ENCODE data around the gene HERC2.
"Not testable (repeated sequence)": the region's sequence is repeated elsewhere in the genome, so short reads cannot be mapped to it uniquely, and the experiment has no call there.

The HERC2 gene

GRCh38 chr15:28190391-28191174 lies 131.4 kb downstream of the HERC2 start:
- DNase-seq (ENCODE audit: insufficient read length, low spot score) (no peak), FAIRE-seq (no peak)

- DNase-seq (ENCODE audit: insufficient read length, low spot score) (no peak), FAIRE-seq (no peak)
These were observed 136.7 kb downstream of the HERC2 start for GRCh38 chr15:28185148-28185895.

GRCh38 chr15:28184166-28184565 lies 137.8 kb downstream of the HERC2 start:
- no peak for DNase-seq (ENCODE audit: insufficient read length, low spot score)
- FAIRE-seq = no peak

- DNase-seq (ENCODE audit: insufficient read length, low spot score) (no peak), FAIRE-seq (no peak)
These were observed 139.2 kb downstream of the HERC2 start for GRCh38 chr15:28182731-28183130.

GRCh38 chr15:28182216-28182615 lies 139.8 kb downstream of the HERC2 start:
- FAIRE-seq = no peak
- no peak for DNase-seq (ENCODE audit: insufficient read length, low spot score)

- FAIRE-seq (no peak), DNase-seq (ENCODE audit: insufficient read length, low spot score) (no peak)
These were observed 140.6 kb downstream of the HERC2 start for GRCh38 chr15:28181366-28181765.

GRCh38 chr15:28179270-28179669 lies 142.7 kb downstream of the HERC2 start:
- FAIRE-seq (no peak), DNase-seq (ENCODE audit: insufficient read length, low spot score) (no peak)

GRCh38 chr15:28178727-28179126 lies 143.3 kb downstream of the HERC2 start:
- FAIRE-seq (no peak), DNase-seq (ENCODE audit: insufficient read length, low spot score) (no peak)

GRCh38 chr15:28178290-28178689 lies 143.7 kb downstream of the HERC2 start:
- FAIRE-seq (no peak), DNase-seq (ENCODE audit: insufficient read length, low spot score) (no peak)

- FAIRE-seq (no peak), DNase-seq (ENCODE audit: insufficient read length, low spot score) (no peak)
These were observed 152.6 kb downstream of the HERC2 start for GRCh38 chr15:28169366-28169765.

- DNase-seq (ENCODE audit: insufficient read length, low spot score); FAIRE-seq: not testable (repeated sequence)
These were observed 153.4 kb downstream of the HERC2 start for GRCh38 chr15:28168405-28169121.

- FAIRE-seq (no peak), DNase-seq (ENCODE audit: insufficient read length, low spot score) (no peak)
These were observed 154.9 kb downstream of the HERC2 start for GRCh38 chr15:28167042-28167441.

- no peak for FAIRE-seq
- no peak for DNase-seq (ENCODE audit: insufficient read length, low spot score)
These were observed 156.2 kb downstream of the HERC2 start for GRCh38 chr15:28165791-28166190.

GRCh38 chr15:28164876-28165275 lies 157.1 kb downstream of the HERC2 start:
- DNase-seq (ENCODE audit: insufficient read length, low spot score) = no peak
- FAIRE-seq = no peak

GRCh38 chr15:28154283-28154682 lies 167.7 kb downstream of the HERC2 start:
- FAIRE-seq = no peak
- no peak for DNase-seq (ENCODE audit: insufficient read length, low spot score)

GRCh38 chr15:28153492-28154119 lies 168.4 kb downstream of the HERC2 start:
- DNase-seq (ENCODE audit: insufficient read length, low spot score) = no peak

GRCh38 chr15:28152538-28152923 lies 169.4 kb downstream of the HERC2 start:
- not testable (repeated sequence) for DNase-seq (ENCODE audit: insufficient read length, low spot score); FAIRE-seq

More at GRCh38 chr15:28153492-28154119, 168.4 kb downstream of the HERC2 start:
- no peak for FAIRE-seq

GRCh38 chr15:28151864-28152537 lies 170.0 kb downstream of the HERC2 start:
- DNase-seq (ENCODE audit: insufficient read length, low spot score) = not testable (repeated sequence)
- FAIRE-seq = peak; percentile 65

GRCh38 chr15:28147801-28148200 lies 174.2 kb downstream of the HERC2 start:
- FAIRE-seq = no peak
- DNase-seq (ENCODE audit: insufficient read length, low spot score) = no peak

GRCh38 chr15:28145419-28145818 lies 176.6 kb downstream of the HERC2 start:
- FAIRE-seq; DNase-seq (ENCODE audit: insufficient read length, low spot score): not testable (repeated sequence)

All from HTR-8/SVneo (cell line).